OCI-LY1 (cell line): Measurements from ENCODE around the gene BHLHA15.

Source experiments
- H2AFZ ChIP-seq: fragments of 200-600 bp; sonication (generic), shearing (Covaris generic); 2 replicates; pipeline ENCODE4 v1.6.0; 2014; ENCODE audit warnings: antibody characterized with exemption, mild to moderate bottlenecking, low read length
- H3F3A ChIP-seq: fragments of 200-600 bp; sonication (generic), shearing (Covaris generic); 2 replicates; pipeline ENCODE4 v1.6.0; 2014; ENCODE audit warnings: mild to moderate bottlenecking, antibody characterized with exemption, low read length, moderate library complexity; ENCODE audit not compliant: insufficient read depth
- H3K27ac ChIP-seq: fragments of 200-600 bp; sonication (generic); 2 replicates; pipeline ENCODE4 v1.5.1; 2014; ENCODE audit warnings: low read length, mixed run types, mild to moderate bottlenecking, low read depth; ENCODE audit not compliant: poor library complexity, severe bottlenecking
- H3K27me3 ChIP-seq: fragments of 200-600 bp; sonication (generic); 2 replicates; pipeline ENCODE4 v1.6.0; 2014; ENCODE audit warnings: antibody characterized with exemption, mild to moderate bottlenecking, low read length, moderate library complexity; ENCODE audit not compliant: insufficient read depth
- H3K36me3 ChIP-seq: fragments of 200-600 bp; sonication (generic); 2 replicates; pipeline ENCODE4 v1.6.1; 2014; ENCODE audit warnings: mild to moderate bottlenecking, antibody characterized with exemption, low read length, moderate library complexity, mixed read lengths; ENCODE audit not compliant: insufficient read depth
- H3K4me1 ChIP-seq: fragments of 200-600 bp; sonication (generic); 2 replicates; pipeline ENCODE4 v1.5.1; 2014; ENCODE audit warnings: mild to moderate bottlenecking, low read length, moderate library complexity; ENCODE audit not compliant: insufficient read depth, severe bottlenecking
- H3K4me2 ChIP-seq: fragments of 200-600 bp; sonication (generic), shearing (Covaris generic); 2 replicates; pipeline ENCODE4 v1.6.1; 2014; ENCODE audit warnings: low read length
- H3K4me3 ChIP-seq: fragments of 200-600 bp; sonication (generic); 2 replicates; pipeline ENCODE4 v1.5.1; 2014; ENCODE audit warnings: low read length, low read depth, mild to moderate bottlenecking, mixed read lengths; ENCODE audit not compliant: poor library complexity, severe bottlenecking
- H3K79me2 ChIP-seq: fragments of 200-600 bp; shearing (Covaris generic); 2 replicates; pipeline ENCODE4 v1.6.1; 2016; ENCODE audit warnings: mixed run types, low read length, mixed read lengths; ENCODE audit not compliant: insufficient read depth
- H3K9ac ChIP-seq: fragments of 200-600 bp; sonication (generic), shearing (Covaris generic); 2 replicates; pipeline ENCODE4 v1.6.1; 2014; ENCODE audit warnings: mild to moderate bottlenecking, low read length, mixed read lengths
- H3K9me2 ChIP-seq: fragments of 200-600 bp; sonication (generic), shearing (Covaris generic); 2 replicates; pipeline ENCODE4 v1.6.1; 2014; ENCODE audit warnings: low read depth, mild to moderate bottlenecking, low read length, mixed read lengths
- H3K9me3 ChIP-seq: fragments of 200-600 bp; shearing (Covaris generic); 2 replicates; pipeline ENCODE4 v1.6.1; 2014; ENCODE audit warnings: low read length, mixed read lengths
- H4K20me1 ChIP-seq: fragments of 200-600 bp; sonication (generic), shearing (Covaris generic); 2 replicates; pipeline ENCODE4 v1.6.0; 2016; ENCODE audit warnings: mild to moderate bottlenecking, low read length; ENCODE audit not compliant: insufficient read depth
- CTCF ChIP-seq: fragments of 200-600 bp; sonication (generic), shearing (Covaris generic); IDR thresholded peaks from 2 replicates; pipeline ENCODE4 v1.5.1; 2017; ENCODE audit warnings: mild to moderate bottlenecking, antibody characterized with exemption, low read length, moderate library complexity, mixed read lengths
- EZH2 ChIP-seq: fragments of 200-600 bp; sonication (generic), shearing (Covaris generic); IDR thresholded peaks from 2 replicates; pipeline ENCODE4 v1.8.0; 2017; ENCODE audit warnings: borderline replicate concordance, mixed run types, mild to moderate bottlenecking, antibody characterized with exemption, low read length, moderate library complexity, mixed read lengths

BHLHA15 gene

GRCh38 chr7:98221611-98222532, 10.6 kb downstream of the BHLHA15 start:
- Histone ChIP-seq H3K36me3 (peaks cover 16% of the 10 kb centered on the region; the same call in 1 of the 2 replicates), H3K4me2 (no peak overlapping the region), H3K4me1 (no peaks in the 10 kb centered on the region), H3K9me2 (no peaks in the 10 kb centered on the region), H4K20me1 (peaks cover 2% of the 10 kb centered on the region; the same call in 1 of the 2 replicates), H3K79me2 (no peaks in the 10 kb centered on the region), H3K4me3 (no peak overlapping the region), H2AFZ (no peak overlapping the region), H3K9me3 (peaks cover 5% of the 10 kb centered on the region; the same call in 1 of the 2 replicates), H3F3A (peaks cover 7% of the 10 kb centered on the region; the same call in 1 of the 2 replicates), H3K27me3 (peaks cover 7% of the 10 kb centered on the region; the same call in 1 of the 2 replicates), H3K27ac (no peak overlapping the region), H3K9ac (no peak overlapping the region)
- TF ChIP-seq EZH2 (no peak), CTCF (no peak)

GRCh38 chr7:98222533-98223195, 11.4 kb downstream of the BHLHA15 start:
- H3F3A ChIP-seq: peaks cover 7% of the 10 kb centered on the region; the same call in 1 of the 2 replicates
- H3K4me2 ChIP-seq: no peak overlapping the region
- peaks cover 8% of the 10 kb centered on the region; the same call in 1 of the 2 replicates for H3K36me3 ChIP-seq
- H2AFZ ChIP-seq: no peak overlapping the region
- peaks cover 7% of the 10 kb centered on the region; the same call in 1 of the 2 replicates for H3K27me3 ChIP-seq
- no peaks in the 10 kb centered on the region for H3K9me2 ChIP-seq
- H3K9me3 ChIP-seq: peaks cover 5% of the 10 kb centered on the region; the same call in 1 of the 2 replicates
- no peaks in the 10 kb centered on the region for H3K4me1 ChIP-seq
- H3K4me3 ChIP-seq: no peak overlapping the region
- H3K27ac ChIP-seq: no peak overlapping the region
- no peak overlapping the region for H3K9ac ChIP-seq
- H3K79me2 ChIP-seq: no peaks in the 10 kb centered on the region
- TF ChIP-seq CTCF: no peak
- TF ChIP-seq EZH2: no peak
- H4K20me1 ChIP-seq: peaks cover 2% of the 10 kb centered on the region; the same call in 1 of the 2 replicates

- peaks cover 7% of the 10 kb centered on the region; the same call in 1 of the 2 replicates for H3K27me3 ChIP-seq
- no peak overlapping the region for H2AFZ ChIP-seq
- peaks cover 7% of the 10 kb centered on the region; the same call in 1 of the 2 replicates for H3K36me3 ChIP-seq
- no peak overlapping the region for H3K4me2 ChIP-seq
- no peak for TF ChIP-seq EZH2
- TF ChIP-seq CTCF: no peak
- peaks cover 5% of the 10 kb centered on the region; the same call in 1 of the 2 replicates for H3K9me3 ChIP-seq
- no peaks in the 10 kb centered on the region for H3K4me1 ChIP-seq
- no peaks in the 10 kb centered on the region for H3K9me2 ChIP-seq
- H3K9ac ChIP-seq: no peak overlapping the region
- no peak overlapping the region for H3K27ac ChIP-seq
- H4K20me1 ChIP-seq: peaks cover 2% of the 10 kb centered on the region; the same call in 1 of the 2 replicates
- peaks cover 7% of the 10 kb centered on the region; the same call in 1 of the 2 replicates for H3F3A ChIP-seq
- H3K4me3 ChIP-seq: no peak overlapping the region
- H3K79me2 ChIP-seq: no peaks in the 10 kb centered on the region
Observed at GRCh38 chr7:98223351-98223897, 12.2 kb downstream of the BHLHA15 start.
